Measurements from ENCODE around the gene HOMEZ.
A peak's percentile ranks its signal among the peaks of the same experiment; 100 is the strongest.

Gene HOMEZ

GRCh38 chr14:23306412-23307145 lies 20.6 kb upstream of the HOMEZ start, which contains the start of gene BCL2L2:
BCL2L2 (plus strand) TSS chr14:23306833; CDS start chr14:23307768, 935 bp downstream.
- DNase-seq (ENCODE audit: low read depth in 2 of 2), result peak; percentile 89 to 95
- TF ChIP-seq, protein P1, sequence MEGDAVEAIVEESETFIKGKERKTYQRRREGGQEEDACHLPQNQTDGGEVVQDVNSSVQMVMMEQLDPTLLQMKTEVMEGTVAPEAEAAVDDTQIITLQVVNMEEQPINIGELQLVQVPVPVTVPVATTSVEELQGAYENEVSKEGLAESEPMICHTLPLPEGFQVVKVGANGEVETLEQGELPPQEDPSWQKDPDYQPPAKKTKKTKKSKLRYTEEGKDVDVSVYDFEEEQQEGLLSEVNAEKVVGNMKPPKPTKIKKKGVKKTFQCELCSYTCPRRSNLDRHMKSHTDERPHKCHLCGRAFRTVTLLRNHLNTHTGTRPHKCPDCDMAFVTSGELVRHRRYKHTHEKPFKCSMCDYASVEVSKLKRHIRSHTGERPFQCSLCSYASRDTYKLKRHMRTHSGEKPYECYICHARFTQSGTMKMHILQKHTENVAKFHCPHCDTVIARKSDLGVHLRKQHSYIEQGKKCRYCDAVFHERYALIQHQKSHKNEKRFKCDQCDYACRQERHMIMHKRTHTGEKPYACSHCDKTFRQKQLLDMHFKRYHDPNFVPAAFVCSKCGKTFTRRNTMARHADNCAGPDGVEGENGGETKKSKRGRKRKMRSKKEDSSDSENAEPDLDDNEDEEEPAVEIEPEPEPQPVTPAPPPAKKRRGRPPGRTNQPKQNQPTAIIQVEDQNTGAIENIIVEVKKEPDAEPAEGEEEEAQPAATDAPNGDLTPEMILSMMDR (IDR thresholded peaks at IDR 0.05; ENCODE audit: low read depth, low read length), result no peak
- H3K4me3 ChIP-seq (replicated peaks in 1 of 2; ENCODE audit: low read depth in 2 of 2, low read length in 2 of 2), result peak within 1 kb of the TSS; percentile 84 to 90

DNA sequence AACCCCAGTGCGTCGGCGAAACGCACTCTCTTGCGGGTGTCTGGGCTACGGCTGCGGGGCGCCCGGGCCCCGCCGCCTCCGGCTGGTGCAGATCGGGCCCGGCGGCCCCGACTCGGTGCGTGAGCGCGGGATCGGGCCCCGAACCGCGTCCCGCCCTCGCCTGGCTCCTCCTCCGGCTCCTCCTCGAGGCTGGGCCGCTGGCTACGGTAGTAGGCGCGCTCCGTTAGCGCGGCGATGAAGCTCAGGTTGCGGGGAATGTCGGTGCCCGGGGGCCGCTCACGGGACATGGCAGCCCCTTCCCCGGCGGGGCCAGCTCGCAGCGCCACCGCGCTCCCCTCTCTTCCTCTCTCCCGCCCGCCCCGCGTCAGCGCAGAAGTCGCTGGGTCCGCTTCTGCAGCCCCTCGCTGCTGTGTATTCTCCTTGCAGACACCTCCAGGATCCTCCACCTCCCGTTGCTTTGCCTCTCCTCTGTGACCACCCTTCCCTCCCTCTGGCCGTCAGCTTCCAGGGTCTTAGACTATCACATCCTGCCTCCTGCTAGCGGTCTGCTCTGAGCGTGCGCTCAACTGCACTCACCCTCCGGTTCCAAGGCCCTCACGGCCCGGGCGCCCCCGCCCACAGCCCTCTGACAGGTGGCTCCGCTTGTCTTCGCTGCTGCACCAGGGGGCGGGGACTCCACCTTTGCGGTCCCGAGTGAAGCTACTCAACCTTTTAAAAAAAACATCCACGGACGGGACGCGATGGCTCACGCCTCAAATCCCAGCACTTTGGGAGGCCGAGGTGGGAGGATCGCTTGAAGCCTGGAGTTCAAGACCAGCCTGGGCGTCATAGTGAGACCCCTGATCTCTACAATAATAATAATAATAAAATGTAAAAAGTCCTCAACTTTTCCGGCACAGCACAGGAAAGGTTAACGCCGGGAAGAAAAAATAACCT lies 16.6 kb upstream of the HOMEZ start, which contains the start of gene PPP1R3E:
PPP1R3E (minus strand) TSS at position 570 of the 936 bp plus-strand sequence; CDS start at position 287, 283 bp downstream.
- TF ChIP-seq, protein P1 (IDR thresholded peaks at IDR 0.05; ENCODE audit: low read depth, low read length), result no peak
- DNase-seq (ENCODE audit: low read depth in 2 of 2), result peak; percentile 58 to 59

DNA sequence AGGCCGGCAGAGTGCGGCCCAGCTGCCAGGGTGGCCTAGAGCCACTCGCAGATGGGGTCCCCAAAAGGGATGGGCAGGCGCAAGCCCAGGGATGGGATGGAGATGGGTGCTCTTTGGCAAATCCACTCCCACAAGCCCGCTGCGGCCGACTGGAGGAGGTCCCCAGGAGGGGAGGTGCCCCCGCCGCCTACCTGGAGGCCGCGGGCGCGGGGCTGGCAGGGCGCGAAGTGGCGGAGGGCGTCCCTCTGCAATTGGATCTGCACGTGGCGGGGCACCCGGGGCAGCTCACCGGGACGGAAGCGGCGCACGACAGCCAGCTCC lies 16.0 kb upstream of the HOMEZ start:
- peak overlapping the region; percentile 53 to 69 for H3K4me3 ChIP-seq (replicated peaks in 1 of 2; ENCODE audit: low read depth in 2 of 2, low read length in 2 of 2)
- TF ChIP-seq, protein P1 (IDR thresholded peaks at IDR 0.05; ENCODE audit: low read depth, low read length), result no peak
- no peak for DNase-seq (ENCODE audit: low read depth in 2 of 2)

More for the DNA sequence above, 16.6 kb upstream of the HOMEZ start, which contains the start of gene PPP1R3E:
- H3K4me3 ChIP-seq (replicated peaks in 1 of 2; ENCODE audit: low read depth in 2 of 2, low read length in 2 of 2), result peak within 1 kb of the TSS; percentile 53 to 69

GRCh38 chr14:23301288-23301968 lies 15.5 kb upstream of the HOMEZ start:
- peak overlapping the region; percentile 55 to 69 for H3K4me3 ChIP-seq (replicated peaks in 1 of 2; ENCODE audit: low read depth in 2 of 2, low read length in 2 of 2)
- TF ChIP-seq, protein P1 (IDR thresholded peaks at IDR 0.05; ENCODE audit: low read depth, low read length), result peak; percentile 59
- DNase-seq (ENCODE audit: low read depth in 2 of 2), result peak; percentile 98 to 99

DNA sequence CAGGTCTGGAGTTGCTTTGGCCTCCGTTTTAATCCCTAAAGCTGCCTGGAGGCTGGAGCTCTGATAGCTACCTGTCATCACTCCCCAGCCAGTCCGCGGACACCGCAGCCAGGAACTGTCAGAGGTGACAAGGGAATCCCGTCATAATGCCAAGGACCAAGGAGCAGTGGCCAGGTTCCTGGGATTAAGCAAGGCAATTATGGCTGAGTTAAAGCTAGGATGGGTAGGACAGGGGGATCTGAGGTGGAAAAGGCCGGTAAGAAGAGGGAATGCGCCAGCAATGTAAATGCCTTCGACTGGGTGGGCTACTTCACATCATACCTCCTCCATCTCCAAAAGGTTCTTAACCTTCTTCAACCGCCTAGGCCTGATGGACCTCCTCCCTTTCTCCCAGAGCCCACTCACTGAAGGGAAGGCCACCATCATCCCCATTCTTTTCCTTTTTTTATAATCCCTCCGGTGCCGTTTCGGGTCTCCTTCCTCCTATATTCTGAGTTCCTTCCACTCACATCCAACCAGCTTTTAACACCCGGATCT lies 14.8 kb upstream of the HOMEZ start:
- TF ChIP-seq, protein P1 (IDR thresholded peaks at IDR 0.05; ENCODE audit: low read depth, low read length), result no peak
- H3K4me3 ChIP-seq (replicated peaks in 1 of 2; ENCODE audit: low read depth in 2 of 2, low read length in 2 of 2), result peak overlapping the region; percentile 55 to 65
- DNase-seq (ENCODE audit: low read depth in 2 of 2), result peak in 1 of 2 donors; percentile 53

All from cardiac fibroblast (primary cell).